ENCODE measurements around the gene NEDD4L. TPM values are rescaled to one million over a fixed set of nuclear protein-coding genes. Genes with fewer than 3 reads are reported as not detected.

Gene NEDD4L
- total RNA-seq, 1 donor from 2014 or later: 41.1 TPM

DNA sequence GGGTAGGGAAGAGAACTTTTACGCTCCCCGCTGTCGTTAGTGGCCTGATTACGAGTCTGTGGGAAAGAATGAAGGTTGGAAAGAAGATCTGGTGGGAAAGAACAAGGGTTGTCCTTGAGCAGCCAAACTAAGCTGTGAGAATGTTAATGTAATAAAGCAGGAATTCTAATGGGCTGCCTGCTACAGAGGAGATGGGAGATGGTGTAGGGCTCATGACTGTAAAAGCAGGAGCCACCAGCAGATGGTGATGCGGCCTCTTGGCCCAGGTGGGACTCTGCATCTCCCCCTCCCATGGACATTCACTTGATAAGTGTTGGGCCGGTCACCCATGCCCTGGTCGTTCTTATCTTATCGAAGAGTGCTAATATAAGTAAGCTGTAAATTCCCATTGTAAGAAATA, 150.0 kb downstream of the NEDD4L start:
- no peak overlapping the region for H3K27ac Mint-ChIP-seq (ENCODE audit: unreplicated experiment)
- H3K9me3 Mint-ChIP-seq (ENCODE audit: unreplicated experiment): no peaks in the 10 kb centered on the region
- TF ChIP-seq, protein P1, sequence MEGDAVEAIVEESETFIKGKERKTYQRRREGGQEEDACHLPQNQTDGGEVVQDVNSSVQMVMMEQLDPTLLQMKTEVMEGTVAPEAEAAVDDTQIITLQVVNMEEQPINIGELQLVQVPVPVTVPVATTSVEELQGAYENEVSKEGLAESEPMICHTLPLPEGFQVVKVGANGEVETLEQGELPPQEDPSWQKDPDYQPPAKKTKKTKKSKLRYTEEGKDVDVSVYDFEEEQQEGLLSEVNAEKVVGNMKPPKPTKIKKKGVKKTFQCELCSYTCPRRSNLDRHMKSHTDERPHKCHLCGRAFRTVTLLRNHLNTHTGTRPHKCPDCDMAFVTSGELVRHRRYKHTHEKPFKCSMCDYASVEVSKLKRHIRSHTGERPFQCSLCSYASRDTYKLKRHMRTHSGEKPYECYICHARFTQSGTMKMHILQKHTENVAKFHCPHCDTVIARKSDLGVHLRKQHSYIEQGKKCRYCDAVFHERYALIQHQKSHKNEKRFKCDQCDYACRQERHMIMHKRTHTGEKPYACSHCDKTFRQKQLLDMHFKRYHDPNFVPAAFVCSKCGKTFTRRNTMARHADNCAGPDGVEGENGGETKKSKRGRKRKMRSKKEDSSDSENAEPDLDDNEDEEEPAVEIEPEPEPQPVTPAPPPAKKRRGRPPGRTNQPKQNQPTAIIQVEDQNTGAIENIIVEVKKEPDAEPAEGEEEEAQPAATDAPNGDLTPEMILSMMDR (IDR thresholded peaks at IDR 0.05): peak; percentile 34
- no peak overlapping the region for H3K4me3 Mint-ChIP-seq (ENCODE audit: unreplicated experiment)
- H3K27me3 Mint-ChIP-seq (ENCODE audit: unreplicated experiment): no peaks in the 10 kb centered on the region
- no peak for DNase-seq (ENCODE audit: extremely low spot score, unreplicated experiment)
- H3K4me1 Mint-ChIP-seq (ENCODE audit: unreplicated experiment): peaks cover 19% of the 10 kb centered on the region
- no peaks in the 10 kb centered on the region for H3K36me3 Mint-ChIP-seq (ENCODE audit: unreplicated experiment)

DNA sequence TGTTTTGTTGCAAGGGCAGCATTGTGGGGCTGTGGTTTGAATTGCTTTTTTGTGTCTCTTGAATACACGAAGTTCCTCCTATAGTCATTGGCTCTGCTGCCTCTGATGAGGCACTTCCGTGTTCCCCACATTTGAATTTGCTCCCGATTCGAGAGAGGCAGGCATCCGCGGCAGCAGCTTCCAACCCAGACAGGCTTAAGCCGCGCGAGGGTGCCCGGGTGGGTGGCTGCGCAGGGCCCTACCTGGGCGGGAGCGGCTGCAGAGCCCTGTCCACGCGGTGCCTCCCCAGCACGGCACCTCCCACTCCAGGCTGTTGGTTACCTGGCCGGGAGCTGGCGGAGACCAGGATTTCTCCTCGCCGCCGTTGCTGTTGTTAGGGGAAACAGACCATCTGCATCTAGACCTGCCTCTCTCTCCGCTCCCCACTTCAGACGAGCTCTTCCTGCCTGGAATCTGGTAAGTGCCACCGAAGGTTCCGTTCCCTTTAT, 151.3 kb downstream of the NEDD4L start:
- no peak for DNase-seq (ENCODE audit: extremely low spot score, unreplicated experiment)
- H3K36me3 Mint-ChIP-seq (ENCODE audit: unreplicated experiment): no peaks in the 10 kb centered on the region
- peaks cover 19% of the 10 kb centered on the region for H3K4me1 Mint-ChIP-seq (ENCODE audit: unreplicated experiment)
- H3K4me3 Mint-ChIP-seq (ENCODE audit: unreplicated experiment): peak overlapping the region; percentile 19
- no peak overlapping the region for H3K27ac Mint-ChIP-seq (ENCODE audit: unreplicated experiment)
- no peaks in the 10 kb centered on the region for H3K27me3 Mint-ChIP-seq (ENCODE audit: unreplicated experiment)
- TF ChIP-seq, protein P1 (IDR thresholded peaks at IDR 0.05): no peak
- H3K9me3 Mint-ChIP-seq (ENCODE audit: unreplicated experiment): no peaks in the 10 kb centered on the region

DNA sequence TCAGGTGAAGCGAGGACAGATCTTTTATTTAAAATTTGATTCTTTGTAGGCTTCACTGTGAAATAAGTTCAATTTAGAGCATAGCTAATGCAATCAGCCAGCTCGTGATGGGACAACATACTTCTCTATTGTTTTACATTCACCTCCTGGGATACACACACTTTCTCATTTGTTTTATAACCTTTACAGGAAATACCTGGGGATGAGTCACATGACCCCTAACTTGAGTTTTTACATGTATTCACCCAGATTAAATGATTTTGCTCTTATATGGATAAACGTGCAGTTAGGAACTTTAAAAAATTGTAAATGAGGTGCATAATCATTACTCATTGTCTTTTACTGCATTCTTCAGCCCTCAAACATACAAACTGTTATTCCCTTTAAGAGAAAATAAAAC, 152.1 kb downstream of the NEDD4L start:
- TF ChIP-seq, protein P1 (IDR thresholded peaks at IDR 0.05): no peak
- Mint-ChIP-seq H3K27me3 (ENCODE audit: unreplicated experiment) (no peaks in the 10 kb centered on the region), H3K36me3 (ENCODE audit: unreplicated experiment) (no peaks in the 10 kb centered on the region), H3K4me3 (ENCODE audit: unreplicated experiment) (no peak overlapping the region), H3K9me3 (ENCODE audit: unreplicated experiment) (no peaks in the 10 kb centered on the region), H3K27ac (ENCODE audit: unreplicated experiment) (no peak overlapping the region), H3K4me1 (ENCODE audit: unreplicated experiment) (peaks cover 14% of the 10 kb centered on the region)
- no peak for DNase-seq (ENCODE audit: extremely low spot score, unreplicated experiment)

DNA sequence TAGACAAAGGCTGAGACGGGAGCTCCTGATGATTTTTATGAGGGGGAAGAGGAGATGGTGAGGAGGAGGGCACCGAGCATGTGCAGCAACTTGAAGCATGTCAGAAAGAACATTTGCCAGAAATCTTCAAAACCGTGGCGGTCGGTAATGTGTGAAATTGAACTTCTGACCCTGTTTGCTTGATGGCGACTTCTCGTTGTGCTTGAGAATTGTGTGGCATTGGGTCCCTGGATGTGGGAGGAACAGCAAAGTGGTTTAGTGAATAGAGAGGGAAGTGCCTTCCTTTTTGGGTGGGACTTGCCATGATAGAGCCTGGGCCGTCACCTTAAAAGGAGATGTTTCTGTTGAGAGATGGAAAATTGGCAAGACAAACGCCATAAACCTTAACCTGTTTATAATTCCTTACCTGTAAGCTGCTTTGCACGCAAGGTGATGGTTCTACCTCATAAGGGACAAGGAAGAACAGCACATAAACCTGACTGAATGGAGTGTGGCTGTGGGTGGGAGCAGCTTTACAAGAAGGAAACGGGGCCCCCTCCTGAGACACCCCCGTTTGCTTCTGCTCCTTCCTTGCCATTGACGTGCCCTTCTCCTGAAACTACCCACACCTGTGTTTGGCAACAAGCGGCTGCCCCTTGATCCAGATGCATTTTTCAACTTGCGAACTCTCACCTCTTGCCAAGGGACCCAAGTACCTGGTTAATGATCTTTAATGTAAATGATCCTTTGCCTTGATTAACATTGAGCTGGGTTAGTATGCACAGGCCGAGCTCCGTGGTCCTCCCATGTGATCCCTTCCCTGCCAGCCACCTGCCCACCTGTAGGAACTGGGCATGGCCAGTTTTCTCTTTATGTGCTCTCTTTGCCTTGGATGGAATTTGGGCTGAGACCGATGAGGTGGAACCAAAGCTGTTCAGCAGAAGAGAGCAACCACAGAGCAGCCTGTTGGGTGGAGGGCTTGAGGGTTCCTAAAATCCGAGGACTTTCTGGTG, 153.2 kb downstream of the NEDD4L start:
- no peak overlapping the region for H3K4me3 Mint-ChIP-seq (ENCODE audit: unreplicated experiment)
- DNase-seq (ENCODE audit: extremely low spot score, unreplicated experiment): no peak
- H3K4me1 Mint-ChIP-seq (ENCODE audit: unreplicated experiment): peaks cover 19% of the 10 kb centered on the region

DNA sequence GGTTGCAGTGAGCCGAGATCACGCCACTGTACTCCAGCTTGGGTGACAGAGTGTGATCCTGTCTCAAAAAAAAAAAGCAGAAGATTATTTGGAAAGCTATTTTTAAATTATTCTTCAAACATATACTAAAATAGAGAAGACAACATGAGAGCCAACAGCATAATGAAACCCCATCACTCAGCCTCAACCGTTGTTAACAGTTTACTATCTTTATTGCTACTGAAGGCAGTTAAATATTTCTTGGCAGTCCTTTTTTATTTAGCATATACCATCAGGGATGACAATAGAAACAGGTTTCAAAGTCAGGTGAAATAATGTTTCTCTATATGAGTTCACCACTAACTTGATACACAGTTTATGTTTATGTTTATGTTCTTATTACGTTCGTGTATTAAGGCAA, 157.2 kb downstream of the NEDD4L start:
- TF ChIP-seq, protein P1 (IDR thresholded peaks at IDR 0.05): no peak
- H3K27me3 Mint-ChIP-seq (ENCODE audit: unreplicated experiment): no peaks in the 10 kb centered on the region
- H3K36me3 Mint-ChIP-seq (ENCODE audit: unreplicated experiment): no peaks in the 10 kb centered on the region
- no peak overlapping the region for H3K27ac Mint-ChIP-seq (ENCODE audit: unreplicated experiment)
- DNase-seq (ENCODE audit: extremely low spot score, unreplicated experiment): no peak
- H3K9me3 Mint-ChIP-seq (ENCODE audit: unreplicated experiment): no peaks in the 10 kb centered on the region
- peaks cover 28% of the 10 kb centered on the region for H3K4me1 Mint-ChIP-seq (ENCODE audit: unreplicated experiment)
- no peak overlapping the region for H3K4me3 Mint-ChIP-seq (ENCODE audit: unreplicated experiment)

More for the DNA sequence above, 153.2 kb downstream of the NEDD4L start:
- TF ChIP-seq, protein P1 (IDR thresholded peaks at IDR 0.05): no peak
- H3K27ac Mint-ChIP-seq (ENCODE audit: unreplicated experiment): no peak overlapping the region
- no peaks in the 10 kb centered on the region for H3K9me3 Mint-ChIP-seq (ENCODE audit: unreplicated experiment)
- H3K27me3 Mint-ChIP-seq (ENCODE audit: unreplicated experiment): no peaks in the 10 kb centered on the region
- H3K36me3 Mint-ChIP-seq (ENCODE audit: unreplicated experiment): no peaks in the 10 kb centered on the region
